T-helper 2 cell treated with Interferon-gamma antibody and Interleukin-4, amounts not matched to agents 5 μg/mL and 100 μg/mL, for 36 hours (primary cell): ENCODE results near the gene USP47.

Experiments used
- DNase-seq: peaks from one replicate; pipeline ENCODE4 v3.0.0; 2021; ENCODE audit warnings: low spot score
- H3K27ac Mint-ChIP-seq: one replicate; pipeline ENCODE4 v1.8.0; 2021; ENCODE audit warnings: mild to moderate bottlenecking, mixed read lengths
- H3K27me3 Mint-ChIP-seq: one replicate; pipeline ENCODE4 v1.8.0; 2021; ENCODE audit warnings: low read depth, mixed read lengths
- H3K36me3 Mint-ChIP-seq: one replicate; pipeline ENCODE4 v1.8.0; 2021; ENCODE audit warnings: low read depth, mixed read lengths
- H3K4me1 Mint-ChIP-seq: one replicate; pipeline ENCODE4 v1.8.0; 2021; ENCODE audit warnings: low read depth, mixed read lengths
- H3K4me3 Mint-ChIP-seq: one replicate; pipeline ENCODE4 v1.8.0; 2022; ENCODE audit warnings: mild to moderate bottlenecking, moderate library complexity, mixed read lengths
- H3K9me3 Mint-ChIP-seq: one replicate; pipeline ENCODE4 v1.8.0; 2021; ENCODE audit warnings: mixed read lengths

The USP47 gene

DNA sequence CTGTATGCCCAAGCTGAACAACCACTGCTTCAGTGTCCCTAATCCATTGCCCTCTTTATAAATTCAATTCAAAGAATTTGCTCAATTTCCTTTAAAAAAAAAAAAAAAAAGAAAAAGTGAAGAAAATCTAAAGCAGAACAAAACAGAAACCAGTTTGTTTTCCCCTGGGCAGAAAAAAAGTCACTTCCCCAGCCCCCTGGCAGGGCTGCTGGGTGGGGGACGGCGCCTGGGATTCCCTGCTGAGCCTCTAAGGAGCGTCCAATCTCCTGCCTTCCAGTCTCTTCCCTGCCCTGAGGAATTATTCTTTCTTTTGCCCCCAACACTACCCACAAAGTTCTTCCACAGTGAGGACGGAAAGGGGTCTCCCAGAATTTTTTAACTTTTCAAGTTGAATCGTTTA is 142.8 kb downstream of the USP47 start:
- Mint-ChIP-seq H3K36me3 (no peaks in the 10 kb centered on the region), H3K9me3 (no peaks in the 10 kb centered on the region), H3K27me3 (peaks cover 3% of the 10 kb centered on the region), H3K27ac (no peak overlapping the region), H3K4me1 (peaks cover 2% of the 10 kb centered on the region), H3K4me3 (no peak overlapping the region)
- no peak for DNase-seq

DNA sequence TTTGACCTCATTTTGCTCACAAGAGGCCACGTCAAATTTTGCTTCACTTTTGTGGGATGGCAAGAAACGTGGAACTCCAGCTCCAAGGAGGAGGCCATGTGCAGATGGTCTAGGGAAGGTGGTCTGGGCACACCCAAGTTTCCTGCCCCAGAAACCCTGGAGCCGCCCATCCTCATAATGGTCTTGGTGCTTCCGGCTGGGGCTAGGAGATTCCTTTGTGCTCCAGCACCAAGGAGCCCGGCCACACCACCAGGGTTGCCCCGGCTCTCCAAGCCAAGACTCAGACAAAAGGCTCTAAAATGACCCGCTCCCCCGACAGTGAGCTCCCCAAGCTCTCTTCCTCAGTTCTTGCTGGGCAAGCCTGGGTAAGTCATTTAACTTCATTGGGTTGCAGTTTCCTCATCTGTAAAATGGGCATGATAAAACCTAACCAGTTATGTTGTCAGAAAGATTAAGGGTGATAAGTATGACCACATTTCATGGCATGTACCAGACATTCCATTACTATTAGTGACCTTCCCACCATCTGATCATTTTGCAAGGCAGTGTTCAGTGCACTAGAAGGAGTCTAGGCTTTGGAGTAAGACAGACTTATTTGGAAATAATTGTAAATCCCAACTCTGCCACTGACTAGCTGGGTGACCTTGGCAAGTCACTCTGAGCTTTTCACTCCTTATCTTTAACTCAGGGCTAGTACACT is 143.4 kb downstream of the USP47 start:
- H3K27me3 Mint-ChIP-seq, result peaks cover 3% of the 10 kb centered on the region
- H3K4me1 Mint-ChIP-seq, result peaks cover 2% of the 10 kb centered on the region
- H3K4me3 Mint-ChIP-seq, result no peak overlapping the region
- H3K36me3 Mint-ChIP-seq, result no peaks in the 10 kb centered on the region
- DNase-seq, result no peak
- H3K9me3 Mint-ChIP-seq, result no peaks in the 10 kb centered on the region
- H3K27ac Mint-ChIP-seq, result no peak overlapping the region

DNA sequence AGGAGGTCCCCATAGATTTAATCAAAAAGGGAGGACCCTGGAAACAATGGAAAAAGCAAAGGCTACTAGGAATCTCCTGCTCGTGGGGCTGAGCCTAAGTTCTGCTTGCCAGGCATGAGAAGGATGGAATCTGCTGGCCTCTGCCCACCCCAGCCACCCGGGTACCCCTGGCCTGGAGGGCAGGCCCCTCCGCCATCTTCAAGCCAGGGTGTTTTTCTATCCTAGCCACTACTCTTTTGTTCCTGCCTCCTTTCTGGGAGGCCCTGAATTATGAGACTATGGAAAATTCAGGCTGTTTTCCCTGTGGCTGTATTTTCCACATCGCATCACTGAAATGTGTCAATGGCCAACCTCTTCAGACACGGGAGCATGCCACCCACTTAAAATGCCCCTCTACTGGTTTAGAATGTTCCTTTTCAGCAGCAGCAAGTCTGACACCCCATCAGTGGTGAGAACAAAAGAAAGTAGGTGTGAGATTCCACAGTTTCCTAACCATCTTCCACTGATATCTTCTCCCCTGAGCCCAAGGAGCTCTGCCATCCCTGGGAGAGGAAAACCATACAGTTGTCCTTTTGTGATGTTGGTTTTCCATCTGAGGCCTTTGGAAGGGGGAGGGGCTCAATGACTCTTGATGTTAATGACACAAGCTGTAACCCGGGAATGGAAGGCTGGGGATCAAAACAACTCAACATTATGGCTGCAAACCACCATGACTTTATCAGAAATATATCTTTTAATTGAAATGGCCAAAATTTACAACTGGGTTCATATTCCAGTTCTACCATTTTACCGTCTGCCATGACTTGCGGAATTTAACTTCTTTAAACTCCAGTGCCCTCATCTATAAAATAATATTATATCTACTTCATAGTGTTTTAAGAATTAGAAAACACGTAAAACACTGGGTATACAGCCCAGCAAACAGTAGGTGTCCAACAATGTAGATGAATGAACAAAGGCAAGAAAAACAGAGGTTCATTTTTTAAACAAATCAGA is 144.5 kb downstream of the USP47 start:
- no peak for DNase-seq
- Mint-ChIP-seq H3K27ac (no peak overlapping the region), H3K27me3 (peaks cover 4% of the 10 kb centered on the region), H3K4me3 (no peak overlapping the region), H3K4me1 (peaks cover 2% of the 10 kb centered on the region), H3K9me3 (no peaks in the 10 kb centered on the region), H3K36me3 (no peaks in the 10 kb centered on the region)

DNA sequence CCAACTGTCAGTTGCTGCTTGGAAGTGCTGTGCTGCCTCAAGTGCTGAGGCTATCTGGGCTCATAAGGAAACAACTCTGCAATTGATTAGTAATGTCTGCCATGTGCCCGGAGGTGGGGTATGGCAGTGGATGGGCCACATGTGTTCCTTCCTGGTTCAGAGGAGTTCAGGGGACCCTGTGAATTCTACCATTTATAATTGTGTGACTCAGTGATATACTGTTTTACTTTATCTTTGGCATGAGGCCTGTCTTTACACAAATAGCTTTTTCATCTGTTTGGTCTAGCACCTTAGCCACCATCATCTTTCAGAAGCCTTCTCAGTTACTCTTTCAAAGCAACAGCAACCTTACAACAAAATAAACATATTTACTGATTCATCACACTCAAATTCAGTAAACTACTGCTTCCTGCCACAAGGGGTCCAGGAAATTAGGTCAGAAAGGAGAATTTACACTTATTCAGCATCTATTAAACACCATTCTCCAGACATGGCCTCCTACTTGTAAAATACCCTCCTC is 145.8 kb downstream of the USP47 start:
- Mint-ChIP-seq H3K36me3 (no peaks in the 10 kb centered on the region), H3K4me1 (peaks cover 2% of the 10 kb centered on the region), H3K9me3 (no peaks in the 10 kb centered on the region), H3K27ac (no peak overlapping the region), H3K4me3 (no peak overlapping the region), H3K27me3 (peaks cover 15% of the 10 kb centered on the region)
- no peak for DNase-seq

DNA sequence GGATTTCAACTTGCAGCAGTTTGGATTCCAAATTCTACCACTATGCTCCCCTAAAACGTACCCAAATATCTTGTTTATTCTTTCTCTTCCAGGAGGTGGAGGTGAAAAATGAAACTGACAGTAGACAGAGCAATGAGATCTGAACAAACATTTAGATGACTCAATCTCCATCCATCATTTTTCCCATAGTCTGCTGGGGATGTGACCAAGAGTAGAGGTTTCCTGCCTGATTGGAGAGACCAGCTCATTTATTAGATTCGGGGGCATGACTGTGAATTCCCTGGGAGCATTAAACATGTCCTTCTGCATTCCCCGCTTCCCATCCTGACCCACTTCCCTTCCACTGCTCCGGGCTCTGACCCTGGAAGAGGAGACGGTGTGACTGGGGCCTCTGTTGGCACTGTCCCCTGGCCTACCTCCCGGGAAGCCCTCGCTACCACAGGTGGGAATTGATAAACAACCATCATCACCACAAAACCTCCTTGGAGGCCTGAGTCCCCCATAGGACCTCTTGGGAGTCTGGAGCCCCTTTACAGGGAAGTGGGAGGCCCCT is 146.4 kb downstream of the USP47 start:
- no peak for DNase-seq
- no peak overlapping the region for H3K27ac Mint-ChIP-seq
- H3K36me3 Mint-ChIP-seq, result no peaks in the 10 kb centered on the region
- H3K4me1 Mint-ChIP-seq, result peaks cover 2% of the 10 kb centered on the region
- no peaks in the 10 kb centered on the region for H3K9me3 Mint-ChIP-seq
- peaks cover 15% of the 10 kb centered on the region for H3K27me3 Mint-ChIP-seq
- H3K4me3 Mint-ChIP-seq, result no peak overlapping the region

DNA sequence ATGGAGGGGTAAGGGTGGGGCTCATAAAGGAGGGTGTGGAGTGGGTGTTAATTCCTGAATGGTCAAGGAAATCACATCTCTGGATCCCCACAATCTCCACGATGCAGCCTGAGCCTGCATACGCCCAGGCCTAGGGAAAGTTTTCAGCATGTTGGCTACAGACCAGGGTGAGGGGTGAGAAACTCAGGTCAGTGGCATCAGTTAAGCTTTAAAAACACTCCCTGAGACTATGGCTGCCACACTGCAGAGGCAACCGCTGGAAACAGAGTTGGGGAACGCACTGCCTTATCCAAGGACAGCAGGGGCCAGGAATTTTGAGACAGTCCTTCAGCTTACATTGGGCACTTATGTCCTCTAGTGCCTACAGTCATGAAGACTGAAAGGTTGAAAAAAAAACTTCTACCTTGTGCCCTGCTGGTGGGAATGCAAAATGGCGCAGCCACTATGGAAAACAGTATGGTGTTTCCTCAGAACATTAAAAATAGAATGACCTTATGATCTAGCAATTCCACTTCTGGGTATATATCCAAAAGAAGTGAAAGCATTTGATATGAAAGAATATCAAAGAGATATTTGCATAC is 147.0 kb downstream of the USP47 start:
- Mint-ChIP-seq H3K36me3 (no peaks in the 10 kb centered on the region), H3K9me3 (no peaks in the 10 kb centered on the region), H3K27ac (no peak overlapping the region), H3K4me3 (no peak overlapping the region), H3K27me3 (peaks cover 18% of the 10 kb centered on the region), H3K4me1 (peaks cover 2% of the 10 kb centered on the region)
- no peak for DNase-seq

DNA sequence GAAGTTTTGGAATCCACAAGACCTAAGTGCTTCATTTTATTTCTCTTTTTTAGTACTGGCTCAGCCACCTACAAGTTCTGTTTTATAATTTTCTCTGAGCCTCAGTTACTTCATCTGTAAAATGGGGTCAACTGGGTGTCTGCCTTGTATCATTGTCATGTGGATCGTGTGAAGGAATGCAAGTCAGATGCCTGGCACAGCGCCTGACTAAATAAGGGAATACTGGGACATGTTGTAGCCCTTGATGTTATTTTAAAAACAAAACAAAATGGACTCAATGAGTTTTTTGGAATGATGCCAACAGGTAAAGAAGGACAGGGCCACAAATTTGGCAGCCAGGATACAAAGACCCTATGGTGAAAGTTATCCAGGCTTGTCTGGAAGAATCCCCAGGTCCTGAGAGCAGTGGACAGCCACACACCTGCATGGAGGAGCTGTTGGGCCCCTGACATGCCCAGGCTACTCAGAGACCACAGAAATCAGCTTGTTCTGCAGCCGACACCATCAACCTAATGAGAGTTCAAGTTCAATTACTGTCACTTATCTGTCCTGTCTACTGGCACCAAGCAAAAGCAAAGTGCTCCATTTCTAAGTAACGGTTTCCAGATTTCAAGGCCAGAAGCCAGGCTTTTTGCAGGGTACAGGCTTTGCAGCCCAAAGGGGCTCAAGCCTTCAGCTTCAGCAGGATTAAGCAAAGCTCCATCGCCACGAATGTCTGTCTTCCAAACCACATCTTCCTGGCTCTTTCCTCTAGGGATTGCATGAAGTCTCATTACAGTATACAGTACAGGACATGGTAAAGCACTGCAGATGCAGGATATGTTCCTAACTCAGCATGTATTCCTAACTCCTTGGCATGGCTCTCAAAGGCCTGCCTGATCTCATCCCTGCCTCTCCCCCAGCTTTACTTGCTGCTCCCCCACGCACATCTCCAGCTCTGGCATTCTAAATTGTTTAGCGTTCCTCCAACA is 148.3 kb downstream of the USP47 start:
- Mint-ChIP-seq H3K27me3 (peaks cover 28% of the 10 kb centered on the region), H3K36me3 (no peaks in the 10 kb centered on the region), H3K9me3 (no peaks in the 10 kb centered on the region), H3K4me3 (no peak overlapping the region), H3K27ac (no peak overlapping the region), H3K4me1 (peaks cover 2% of the 10 kb centered on the region)
- DNase-seq, result no peak

DNA sequence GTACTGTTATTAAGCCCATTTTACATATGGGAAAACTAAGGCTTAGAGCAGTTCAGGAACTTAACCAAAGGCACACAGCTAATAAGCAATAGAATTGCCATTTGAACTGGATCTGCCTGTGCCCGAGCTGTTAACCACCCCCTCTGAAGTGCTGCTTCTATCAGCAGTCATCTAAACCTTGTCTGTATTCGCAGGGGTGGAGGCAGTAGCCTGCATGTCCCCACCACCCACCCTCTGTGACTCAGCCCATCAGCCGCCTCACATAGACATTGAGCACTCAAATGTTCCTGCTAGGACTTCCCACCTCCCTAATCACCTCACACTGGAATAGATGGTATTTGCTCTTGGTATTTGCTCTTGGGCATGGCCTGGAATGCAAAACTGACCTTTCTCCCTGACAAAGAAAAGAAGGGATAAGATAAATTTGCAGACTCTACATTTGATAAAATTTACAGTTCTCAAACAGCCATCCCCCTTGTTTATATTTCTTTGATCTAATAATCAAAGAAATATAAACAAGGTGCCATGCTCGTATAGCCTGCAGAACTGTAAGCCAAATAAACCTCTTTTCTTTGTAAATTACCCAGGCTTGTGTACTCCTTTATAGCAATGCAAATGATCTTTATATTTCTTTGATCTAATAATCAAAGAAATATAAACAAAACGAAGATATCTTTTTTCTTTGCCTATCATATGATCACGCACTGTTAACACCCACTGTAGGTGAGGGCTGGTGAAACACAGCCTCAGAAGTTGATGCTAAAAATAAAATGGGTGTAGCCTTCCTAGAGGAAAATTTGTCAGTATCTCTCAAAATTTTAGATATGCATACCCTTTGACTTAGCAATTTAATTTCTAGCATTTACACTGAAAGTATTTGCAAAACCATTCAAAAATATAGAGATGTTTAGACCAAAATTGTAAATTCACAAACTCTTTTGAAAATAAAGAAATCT is 150.8 kb downstream of the USP47 start:
- no peaks in the 10 kb centered on the region for H3K9me3 Mint-ChIP-seq
- no peak overlapping the region for H3K4me3 Mint-ChIP-seq
- no peak for DNase-seq
- no peaks in the 10 kb centered on the region for H3K36me3 Mint-ChIP-seq
- peaks cover 2% of the 10 kb centered on the region for H3K4me1 Mint-ChIP-seq
- H3K27ac Mint-ChIP-seq, result no peak overlapping the region
- peaks cover 34% of the 10 kb centered on the region for H3K27me3 Mint-ChIP-seq

DNA sequence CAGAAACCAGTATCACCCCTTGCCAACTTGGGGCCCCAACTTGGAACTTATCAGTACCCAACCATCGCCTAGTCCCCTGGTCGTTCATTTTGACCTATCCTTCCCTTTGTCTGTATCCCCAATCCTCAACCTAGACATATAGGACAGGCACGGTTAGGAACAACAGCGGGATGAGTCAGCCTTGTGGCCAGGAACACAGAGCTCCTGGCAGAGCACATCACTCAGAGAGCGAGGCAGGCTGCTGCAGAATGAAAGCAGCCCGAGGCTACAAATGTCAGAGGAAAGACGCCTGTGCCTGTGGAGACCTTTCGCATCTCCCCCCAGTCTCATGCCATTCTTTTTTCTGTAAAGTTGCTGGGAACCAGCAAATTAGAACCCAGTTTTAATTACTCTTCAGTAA is 152.1 kb downstream of the USP47 start:
- no peaks in the 10 kb centered on the region for H3K9me3 Mint-ChIP-seq
- no peak overlapping the region for H3K27ac Mint-ChIP-seq
- H3K4me1 Mint-ChIP-seq, result peaks cover 7% of the 10 kb centered on the region
- H3K36me3 Mint-ChIP-seq, result no peaks in the 10 kb centered on the region
- H3K27me3 Mint-ChIP-seq, result peaks cover 42% of the 10 kb centered on the region
- DNase-seq, result no peak
- H3K4me3 Mint-ChIP-seq, result no peak overlapping the region

DNA sequence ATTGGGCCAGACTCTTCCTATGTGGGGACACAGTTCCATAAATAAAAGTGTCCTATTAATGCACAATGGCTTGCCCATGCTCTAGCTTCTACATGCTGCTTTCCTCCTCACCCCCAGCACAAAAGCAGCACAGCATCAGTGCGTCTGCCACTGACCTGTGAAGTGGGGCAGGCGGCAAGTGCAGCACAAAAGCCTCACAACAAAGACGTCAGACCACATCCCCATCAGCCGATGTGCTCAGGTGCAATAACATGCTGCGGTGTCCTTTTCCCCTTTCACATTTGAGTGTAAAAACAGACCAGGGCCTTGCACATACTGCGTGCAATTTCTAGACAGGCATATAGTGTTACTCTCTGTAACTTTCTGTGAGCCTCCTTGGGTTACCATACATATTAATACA is 153.8 kb downstream of the USP47 start:
- no peak overlapping the region for H3K27ac Mint-ChIP-seq
- peaks cover 8% of the 10 kb centered on the region for H3K4me1 Mint-ChIP-seq
- H3K9me3 Mint-ChIP-seq, result no peaks in the 10 kb centered on the region
- DNase-seq, result no peak
- H3K36me3 Mint-ChIP-seq, result no peaks in the 10 kb centered on the region
- no peak overlapping the region for H3K4me3 Mint-ChIP-seq
- H3K27me3 Mint-ChIP-seq, result peaks cover 50% of the 10 kb centered on the region

DNA sequence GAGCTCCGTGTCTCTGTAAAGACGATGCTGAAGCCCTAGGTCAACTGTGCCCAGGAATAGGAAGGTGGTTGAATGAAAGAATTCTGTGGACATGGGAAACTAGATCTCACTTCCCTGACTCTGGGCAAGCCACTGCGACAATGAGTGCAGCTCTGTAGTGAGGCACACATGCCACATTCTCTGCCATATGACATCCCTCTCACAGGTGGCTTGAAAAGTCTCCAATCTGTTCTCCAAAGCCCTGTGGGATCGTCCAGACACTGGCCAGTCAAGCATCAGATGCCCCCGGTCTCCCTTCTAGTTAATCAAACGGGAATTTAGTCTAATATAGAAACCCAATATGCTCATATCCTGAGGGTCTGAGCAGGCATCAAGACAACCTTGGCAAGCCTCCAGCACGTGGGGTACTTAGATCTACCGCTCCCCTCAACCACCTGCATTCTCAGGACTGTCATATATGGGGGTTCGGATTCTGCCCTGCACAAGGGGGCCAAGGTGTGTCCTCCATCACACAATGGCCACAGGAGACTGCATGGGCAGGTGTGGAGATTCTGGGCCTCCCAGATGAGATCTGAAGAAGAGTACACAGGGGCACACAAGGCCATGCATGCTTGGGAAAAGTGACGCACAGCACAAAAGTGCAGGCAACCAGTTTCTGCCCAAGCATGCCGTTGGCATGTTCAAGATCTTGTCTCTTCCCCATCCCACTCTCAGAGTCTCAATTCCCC is 154.7 kb downstream of the USP47 start:
- H3K4me1 Mint-ChIP-seq, result peaks cover 8% of the 10 kb centered on the region
- H3K27ac Mint-ChIP-seq, result no peak overlapping the region
- no peaks in the 10 kb centered on the region for H3K9me3 Mint-ChIP-seq
- DNase-seq, result no peak
- no peak overlapping the region for H3K4me3 Mint-ChIP-seq
- no peaks in the 10 kb centered on the region for H3K36me3 Mint-ChIP-seq
- peaks cover 51% of the 10 kb centered on the region for H3K27me3 Mint-ChIP-seq

DNA sequence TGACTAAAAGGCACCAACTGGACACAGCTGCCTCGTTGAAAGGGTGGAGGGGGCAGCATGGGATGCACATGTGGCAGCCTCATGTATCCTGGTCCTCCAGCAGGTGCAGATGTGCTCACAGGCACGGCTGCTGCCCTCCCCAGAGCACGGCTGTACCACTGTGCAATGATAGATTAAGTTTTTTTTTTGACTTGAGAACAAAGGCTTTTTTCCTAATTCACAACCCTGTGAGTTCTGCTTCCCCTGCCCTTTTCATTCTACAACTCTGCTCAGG is 155.2 kb downstream of the USP47 start:
- H3K36me3 Mint-ChIP-seq, result no peaks in the 10 kb centered on the region
- H3K4me3 Mint-ChIP-seq, result no peak overlapping the region
- H3K27ac Mint-ChIP-seq, result no peak overlapping the region
- H3K9me3 Mint-ChIP-seq, result no peaks in the 10 kb centered on the region
- H3K4me1 Mint-ChIP-seq, result peaks cover 8% of the 10 kb centered on the region
- DNase-seq, result no peak
- peaks cover 51% of the 10 kb centered on the region for H3K27me3 Mint-ChIP-seq
